OCI-LY7 (cell line): ENCODE results near the gene RNF17. TPM values are rescaled to one million over a fixed set of nuclear protein-coding genes. Genes with fewer than 3 reads are reported as not detected.

Source experiments
- BruUV-seq: library from RNA; stranded (reverse); fragments of 400-500 nt; replicated peaks from 2 replicates; lab custom pipeline; 2021; lab: Mats Ljungman, UMichigan
- CTCF ChIA-PET: fragments of 300-600 bp; sonication (Branson Sonifier 250); formaldehyde crosslinking; loops from one replicate; lab custom pipeline; 2022; ENCODE audit warnings: antibody characterized with exemption; ENCODE audit not compliant: unreplicated experiment; lab: Charles Lee
- POLR2A ChIA-PET: fragments of 300-600 bp; sonication (Branson Sonifier 250); formaldehyde crosslinking; loops from one replicate; lab custom pipeline; 2022; ENCODE audit warnings: antibody characterized with exemption; lab: Charles Lee
- DNase-seq: peaks from one replicate; pipeline ENCODE4 v3.0.0-alpha.2; 2015; ENCODE audit warnings: low spot score
- H2AFZ ChIP-seq: fragments of 200-600 bp; sonication (generic), shearing (Covaris generic); 2 replicates; pipeline ENCODE4 v1.6.1; 2014; ENCODE audit warnings: mild to moderate bottlenecking, antibody characterized with exemption, low read length, moderate library complexity
- H3K27ac ChIP-seq: fragments of 200-600 bp; sonication (generic); 2 replicates; pipeline ENCODE4 v1.5.1; 2014; ENCODE audit warnings: mixed run types, low read depth, mild to moderate bottlenecking, moderate library complexity, low read length, inconsistent platforms; ENCODE audit not compliant: poor library complexity, severe bottlenecking
- H3K36me3 ChIP-seq: fragments of 200-600 bp; sonication (generic); 2 replicates; pipeline ENCODE4 v1.6.1; 2014; ENCODE audit warnings: mild to moderate bottlenecking, antibody characterized with exemption, low read length, moderate library complexity, mixed read lengths; ENCODE audit not compliant: insufficient read depth
- H3K4me1 ChIP-seq: fragments of 200-600 bp; sonication (generic); 2 replicates; pipeline ENCODE4 v1.5.1; 2014; ENCODE audit warnings: mild to moderate bottlenecking, low read length; ENCODE audit not compliant: insufficient read depth, poor library complexity, severe bottlenecking
- H3K4me2 ChIP-seq: fragments of 200-600 bp; sonication (generic); 2 replicates; pipeline ENCODE4 v1.6.1; 2014; ENCODE audit warnings: mild to moderate bottlenecking, low read length
- H3K4me3 ChIP-seq: fragments of 200-600 bp; sonication (generic); 2 replicates; pipeline ENCODE4 v1.5.1; 2014; ENCODE audit warnings: mild to moderate bottlenecking, low read depth, low read length; ENCODE audit not compliant: poor library complexity, severe bottlenecking
- H3K79me2 ChIP-seq: fragments of 200-600 bp; sonication (generic); 2 replicates; pipeline ENCODE4 v1.6.1; 2016; ENCODE audit warnings: low read depth, mild to moderate bottlenecking, low read length, moderate library complexity, mixed read lengths; ENCODE audit not compliant: insufficient read depth
- H3K9me2 ChIP-seq: fragments of 200-600 bp; sonication (generic); 2 replicates; pipeline ENCODE4 v1.6.1; 2016; ENCODE audit warnings: mild to moderate bottlenecking, low read length, mixed read lengths; ENCODE audit not compliant: insufficient read depth
- H3K9me3 ChIP-seq: fragments of 200-600 bp; sonication (generic); 2 replicates; pipeline ENCODE4 v1.6.1; 2014; ENCODE audit warnings: mild to moderate bottlenecking, mixed run types, low read length, mixed read lengths
- H4K20me1 ChIP-seq: fragments of 200-600 bp; sonication (generic); 2 replicates; pipeline ENCODE4 v1.6.1; 2014; ENCODE audit warnings: mild to moderate bottlenecking, antibody characterized with exemption, low read length, moderate library complexity, mixed read lengths; ENCODE audit not compliant: insufficient read depth
- CTCF ChIP-seq: fragments of 200-600 bp; sonication (generic); conservative IDR thresholded peaks from 2 replicates; pipeline ENCODE4 v1.5.1; 2014; ENCODE audit warnings: mild to moderate bottlenecking, antibody characterized with exemption, low read length, moderate library complexity, mixed read lengths
- EZH2phosphoT487 ChIP-seq: fragments of 200-600 bp; sonication (generic); IDR thresholded peaks from 2 replicates; pipeline ENCODE4 v1.6.1; 2018; ENCODE audit warnings: low read depth, borderline replicate concordance, mild to moderate bottlenecking, mixed run types, antibody characterized with exemption, low read length, moderate library complexity, mixed read lengths
- intact Hi-C: fragments of 100-400 bp; cut with micrococcal nuclease; formaldehyde crosslinking; loops from one replicate; pipeline ENCODE4 v1.10.0; 2022; ENCODE audit not compliant: unreplicated experiment
- total RNA-seq, 2 experiments: library from RNA; depleted of rRNA in 1 of 2; stranded (reverse); fragments of >200 nt in 1 of 2; shearing (Covaris generic) in 1 of 2; gene quantifications; 2 replicates each; pipeline ENCODE4 v1.2.3, GENCODE V29; 2014 to 2022

The RNF17 gene
- total RNA-seq, 2 experiments from 2014 or later = not detected

- H4K20me1 ChIP-seq = no peaks in the 10 kb centered on the region
- no peak overlapping the region for H3K4me2 ChIP-seq
- no peak for TF ChIP-seq EZH2phosphoT487
- no peak for TF ChIP-seq CTCF
- H3K27ac ChIP-seq = no peak overlapping the region
- H3K9me3 ChIP-seq = no peaks in the 10 kb centered on the region
- no TSS peak for BruUV-seq
- no peaks in the 10 kb centered on the region for H3K9me2 ChIP-seq
- H3K4me3 ChIP-seq = no peak overlapping the region
- intact Hi-C loops = loop anchor here (10.0 kb wide), 1 partner anchor 354 kb away; no protein-coding TSS in a partner anchor
- POLR2A ChIA-PET = interaction anchor here (0.7 to 1.6 kb wide), 2 partner anchors 9 to 44 kb away, joined by 3 to 4 read pairs; a partner anchor contains a TSS
- no peaks in the 10 kb centered on the region for H3K4me1 ChIP-seq
- DNase-seq = no peak
- H3K79me2 ChIP-seq = no peaks in the 10 kb centered on the region
- CTCF ChIA-PET = no interaction called here
- peaks cover 10% of the 10 kb centered on the region for H3K36me3 ChIP-seq
- H2AFZ ChIP-seq = no peak overlapping the region
Observed at GRCh38 chr13:24878340-24878739, 114.4 kb downstream of the RNF17 start.

- no peak for DNase-seq
- Histone ChIP-seq H3K36me3 (peaks cover 41% of the 10 kb centered on the region), H3K79me2 (no peaks in the 10 kb centered on the region), H4K20me1 (no peaks in the 10 kb centered on the region), H3K4me2 (no peak overlapping the region), H2AFZ (no peak overlapping the region), H3K4me1 (no peaks in the 10 kb centered on the region), H3K9me3 (no peaks in the 10 kb centered on the region), H3K4me3 (no peak overlapping the region), H3K27ac (no peak overlapping the region), H3K9me2 (no peaks in the 10 kb centered on the region)
- ChIA-PET CTCF (no interaction called here), POLR2A (no interaction called here)
- intact Hi-C loops = no loop called here
- TF ChIP-seq EZH2phosphoT487 (no peak), CTCF (no peak)
- BruUV-seq = no TSS peak
Observed at GRCh38 chr13:24882665-24883064, 118.7 kb downstream of the RNF17 start.

- H3K36me3 ChIP-seq = peaks cover 86% of the 10 kb centered on the region
- POLR2A ChIA-PET = interaction anchor here (0.6 kb wide), 1 partner anchor 192 kb away, joined by 5 read pairs; no protein-coding TSS in a partner anchor
- no TSS peak for BruUV-seq
- H3K4me2 ChIP-seq = no peak overlapping the region
- H3K9me2 ChIP-seq = no peaks in the 10 kb centered on the region
- intact Hi-C loops = no loop called here
- no peaks in the 10 kb centered on the region for H3K79me2 ChIP-seq
- no peaks in the 10 kb centered on the region for H4K20me1 ChIP-seq
- CTCF ChIA-PET = no interaction called here
- H3K4me3 ChIP-seq = no peak overlapping the region
- H3K4me1 ChIP-seq = no peaks in the 10 kb centered on the region
- no peak for DNase-seq
- no peak overlapping the region for H2AFZ ChIP-seq
- no peak overlapping the region for H3K27ac ChIP-seq
- no peak for TF ChIP-seq EZH2phosphoT487
- no peak for TF ChIP-seq CTCF
- no peaks in the 10 kb centered on the region for H3K9me3 ChIP-seq
Observed at GRCh38 chr13:24887759-24888158, 123.8 kb downstream of the RNF17 start.
